ENCODE data around the gene LMO1. TPM values are rescaled to one million over a fixed set of nuclear protein-coding genes. Genes with fewer than 3 reads are reported as not detected.
A peak's percentile ranks its signal among the peaks of the same experiment; 100 is the strongest.

The LMO1 gene
- polyA plus RNA-seq, 3 donors, result not detected

DNA sequence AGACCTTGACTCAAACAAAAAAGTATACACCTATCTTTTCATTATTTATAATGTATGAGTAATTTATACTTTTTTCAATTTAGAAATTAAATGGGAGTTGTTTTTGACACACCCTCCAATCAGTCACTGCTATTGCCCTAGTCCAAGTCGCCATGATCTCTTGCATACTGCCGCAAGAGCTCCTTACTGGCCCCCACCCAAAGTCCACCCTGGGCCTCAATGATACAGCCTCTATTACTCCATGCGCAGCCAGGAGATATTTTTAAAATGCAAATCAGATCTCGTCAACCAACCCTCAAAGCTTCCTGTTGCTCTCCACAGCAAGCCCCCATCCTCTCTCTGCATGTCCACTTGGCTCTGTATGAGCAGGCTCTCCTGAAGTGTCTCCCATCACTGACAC lies 12.8 kb upstream of the LMO1 start:
- Histone ChIP-seq H3K9ac (ENCODE audit: insufficient read depth, low read length, poor library complexity, severe bottlenecking) (no peak overlapping the region), H3K36me3 (replicated peaks in 1 of 2; ENCODE audit: control insufficient read depth in 1 of 2, insufficient read depth in 2 of 2, low read length in 2 of 2) (no peaks in the 10 kb centered on the region), H3K27me3 (ENCODE audit: control insufficient read depth in 2 of 2, insufficient read depth in 2 of 2, low read length in 2 of 2) (peaks cover 9 to 12% of the 10 kb centered on the region in 2 donors), H3K9me3 (replicated peaks in 1 of 2; ENCODE audit: control insufficient read depth in 1 of 2, insufficient read depth in 1 of 2, low read length in 2 of 2) (no peaks in the 10 kb centered on the region), H3K79me2 (ENCODE audit: insufficient read depth, low read length) (no peaks in the 10 kb centered on the region), H3K27ac (ENCODE audit: low read depth in 1 of 2, low read length in 2 of 2) (no peak overlapping the region), H4K20me1 (ENCODE audit: insufficient read depth, low read length) (no peaks in the 10 kb centered on the region), H3K4me3 (replicated peaks in 1 of 3; ENCODE audit: low read depth in 2 of 3, low read length in 3 of 3) (no peak overlapping the region), H3K4me1 (ENCODE audit: control insufficient read depth in 1 of 2, insufficient read depth in 2 of 2, low read length in 2 of 2) (no peaks in the 10 kb centered on the region), H3K4me2 (replicated peaks; ENCODE audit: extremely low read depth, low read length, poor library complexity, severe bottlenecking) (no peak overlapping the region), H2AFZ (ENCODE audit: insufficient read depth, low read depth, low read length, poor library complexity, severe bottlenecking) (no peak overlapping the region)
- intact Hi-C loops (cut with micrococcal nuclease), result no loop called here
- DNase-seq, result no peak
- TF ChIP-seq, protein P1, sequence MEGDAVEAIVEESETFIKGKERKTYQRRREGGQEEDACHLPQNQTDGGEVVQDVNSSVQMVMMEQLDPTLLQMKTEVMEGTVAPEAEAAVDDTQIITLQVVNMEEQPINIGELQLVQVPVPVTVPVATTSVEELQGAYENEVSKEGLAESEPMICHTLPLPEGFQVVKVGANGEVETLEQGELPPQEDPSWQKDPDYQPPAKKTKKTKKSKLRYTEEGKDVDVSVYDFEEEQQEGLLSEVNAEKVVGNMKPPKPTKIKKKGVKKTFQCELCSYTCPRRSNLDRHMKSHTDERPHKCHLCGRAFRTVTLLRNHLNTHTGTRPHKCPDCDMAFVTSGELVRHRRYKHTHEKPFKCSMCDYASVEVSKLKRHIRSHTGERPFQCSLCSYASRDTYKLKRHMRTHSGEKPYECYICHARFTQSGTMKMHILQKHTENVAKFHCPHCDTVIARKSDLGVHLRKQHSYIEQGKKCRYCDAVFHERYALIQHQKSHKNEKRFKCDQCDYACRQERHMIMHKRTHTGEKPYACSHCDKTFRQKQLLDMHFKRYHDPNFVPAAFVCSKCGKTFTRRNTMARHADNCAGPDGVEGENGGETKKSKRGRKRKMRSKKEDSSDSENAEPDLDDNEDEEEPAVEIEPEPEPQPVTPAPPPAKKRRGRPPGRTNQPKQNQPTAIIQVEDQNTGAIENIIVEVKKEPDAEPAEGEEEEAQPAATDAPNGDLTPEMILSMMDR (IDR thresholded peaks at IDR 0.05), result no peak
- H3K4me1 Mint-ChIP-seq, result no peaks in the 10 kb centered on the region
- WGBS (ENCODE audit: insufficient coverage), result 90% methylated on average over 4 of the region's 4 CpGs
- no peak overlapping the region for H3K4me3 Mint-ChIP-seq
- H3K27ac Mint-ChIP-seq, result peak overlapping the region in 1 of 7 donors; percentile 80
- H3K9me3 Mint-ChIP-seq, result peaks cover 0 to 20% (median 0%) of the 10 kb centered on the region in 7 donors
- peaks cover 10 to 20% (median 16%) of the 10 kb centered on the region in 3 donors for H3K27me3 Mint-ChIP-seq (ENCODE audit: low read depth in 3 of 3)
- no peaks in the 10 kb centered on the region for H3K36me3 Mint-ChIP-seq

DNA sequence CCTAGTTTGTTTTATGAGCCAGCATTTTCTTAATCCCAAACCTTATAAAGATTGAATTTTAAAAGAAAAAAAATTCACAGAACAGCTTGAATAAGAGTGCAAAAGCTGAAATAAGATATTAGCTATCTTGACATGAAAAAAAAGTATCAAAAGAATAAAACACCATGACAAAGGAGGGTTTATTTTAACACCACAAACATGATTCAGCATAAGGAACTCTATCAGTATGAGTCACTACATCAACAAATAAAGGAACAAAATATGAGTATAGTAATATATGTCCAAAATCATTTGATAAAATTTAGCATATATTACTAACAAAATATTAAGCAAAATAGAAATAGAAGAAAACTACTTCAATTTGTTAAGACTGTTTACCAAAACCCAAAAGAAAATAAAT lies 9.6 kb upstream of the LMO1 start:
- TF ChIP-seq, protein P1 (IDR thresholded peaks at IDR 0.05), result no peak
- Histone ChIP-seq H3K27me3 (ENCODE audit: control insufficient read depth in 2 of 2, insufficient read depth in 2 of 2, low read length in 2 of 2) (peaks cover 34 to 42% of the 10 kb centered on the region in 2 donors), H3K4me1 (ENCODE audit: control insufficient read depth in 1 of 2, insufficient read depth in 2 of 2, low read length in 2 of 2) (peaks cover 0 to 4% of the 10 kb centered on the region in 2 donors), H3K9ac (ENCODE audit: insufficient read depth, low read length, poor library complexity, severe bottlenecking) (no peak overlapping the region), H4K20me1 (ENCODE audit: insufficient read depth, low read length) (no peaks in the 10 kb centered on the region), H3K27ac (ENCODE audit: low read depth in 1 of 2, low read length in 2 of 2) (no peak overlapping the region), H3K4me3 (replicated peaks in 1 of 3; ENCODE audit: low read depth in 2 of 3, low read length in 3 of 3) (no peak overlapping the region), H3K79me2 (ENCODE audit: insufficient read depth, low read length) (no peaks in the 10 kb centered on the region), H3K4me2 (replicated peaks; ENCODE audit: extremely low read depth, low read length, poor library complexity, severe bottlenecking) (no peak overlapping the region), H2AFZ (ENCODE audit: insufficient read depth, low read depth, low read length, poor library complexity, severe bottlenecking) (no peak overlapping the region), H3K36me3 (replicated peaks in 1 of 2; ENCODE audit: control insufficient read depth in 1 of 2, insufficient read depth in 2 of 2, low read length in 2 of 2) (no peaks in the 10 kb centered on the region), H3K9me3 (replicated peaks in 1 of 2; ENCODE audit: control insufficient read depth in 1 of 2, insufficient read depth in 1 of 2, low read length in 2 of 2) (peaks cover 0 to 6% of the 10 kb centered on the region in 2 donors)
- no peak overlapping the region for H3K4me3 Mint-ChIP-seq
- intact Hi-C loops (cut with micrococcal nuclease), result no loop called here
- H3K9me3 Mint-ChIP-seq, result peaks cover 0 to 16% (median 0%) of the 10 kb centered on the region in 7 donors
- H3K27ac Mint-ChIP-seq, result no peak overlapping the region
- peaks cover 3% of the 10 kb centered on the region for H3K4me1 Mint-ChIP-seq
- H3K27me3 Mint-ChIP-seq (ENCODE audit: low read depth in 3 of 3), result peaks cover 38 to 50% (median 41%) of the 10 kb centered on the region in 3 donors
- DNase-seq, result no peak
- H3K36me3 Mint-ChIP-seq, result no peaks in the 10 kb centered on the region

Measured in CD14-positive monocyte (primary cell).